Muscle layer of colon (tissue), 2 donors: ENCODE results near the gene PANK2.
"Not testable (repeated sequence)": the region's sequence is repeated elsewhere in the genome, so short reads cannot be mapped to it uniquely, and the experiment has no call there.

Experiments
- H3K27ac ChIP-seq: one replicate; pipeline ENCODE4 v1.7.0; 2013; ENCODE audit warnings: low read depth, mild to moderate bottlenecking, low read length, moderate library complexity
- H3K27me3 ChIP-seq, 2 donors: one replicate each; pipeline ENCODE4 v1.7.0; 2013; ENCODE audit warnings: low read length in 2 of 2, mild to moderate bottlenecking in 2 of 2; ENCODE audit not compliant: insufficient read depth in 2 of 2, control insufficient read depth in 1 of 2
- H3K36me3 ChIP-seq: one replicate; pipeline ENCODE4 v1.7.0; 2013; ENCODE audit warnings: mild to moderate bottlenecking, low read length; ENCODE audit not compliant: insufficient read depth
- H3K4me1 ChIP-seq: one replicate; pipeline ENCODE4 v1.7.0; 2013; ENCODE audit warnings: mild to moderate bottlenecking, low read length; ENCODE audit not compliant: insufficient read depth
- H3K4me3 ChIP-seq, 2 donors: one replicate each; pipeline ENCODE4 v1.7.0; 2013; ENCODE audit warnings: low read length in 2 of 2, low read depth in 1 of 2, mild to moderate bottlenecking in 1 of 2, moderate library complexity in 1 of 2
- H3K9ac ChIP-seq: one replicate; pipeline ENCODE4 v1.7.0; 2013; ENCODE audit warnings: low read length
- H3K9me3 ChIP-seq: one replicate; pipeline ENCODE4 v1.7.0; 2013; ENCODE audit warnings: mild to moderate bottlenecking, low read length
- donor health status: abdominal sarcoma.
- donor health status: Adenocarcinoma of cecum.

The PANK2 gene

DNA sequence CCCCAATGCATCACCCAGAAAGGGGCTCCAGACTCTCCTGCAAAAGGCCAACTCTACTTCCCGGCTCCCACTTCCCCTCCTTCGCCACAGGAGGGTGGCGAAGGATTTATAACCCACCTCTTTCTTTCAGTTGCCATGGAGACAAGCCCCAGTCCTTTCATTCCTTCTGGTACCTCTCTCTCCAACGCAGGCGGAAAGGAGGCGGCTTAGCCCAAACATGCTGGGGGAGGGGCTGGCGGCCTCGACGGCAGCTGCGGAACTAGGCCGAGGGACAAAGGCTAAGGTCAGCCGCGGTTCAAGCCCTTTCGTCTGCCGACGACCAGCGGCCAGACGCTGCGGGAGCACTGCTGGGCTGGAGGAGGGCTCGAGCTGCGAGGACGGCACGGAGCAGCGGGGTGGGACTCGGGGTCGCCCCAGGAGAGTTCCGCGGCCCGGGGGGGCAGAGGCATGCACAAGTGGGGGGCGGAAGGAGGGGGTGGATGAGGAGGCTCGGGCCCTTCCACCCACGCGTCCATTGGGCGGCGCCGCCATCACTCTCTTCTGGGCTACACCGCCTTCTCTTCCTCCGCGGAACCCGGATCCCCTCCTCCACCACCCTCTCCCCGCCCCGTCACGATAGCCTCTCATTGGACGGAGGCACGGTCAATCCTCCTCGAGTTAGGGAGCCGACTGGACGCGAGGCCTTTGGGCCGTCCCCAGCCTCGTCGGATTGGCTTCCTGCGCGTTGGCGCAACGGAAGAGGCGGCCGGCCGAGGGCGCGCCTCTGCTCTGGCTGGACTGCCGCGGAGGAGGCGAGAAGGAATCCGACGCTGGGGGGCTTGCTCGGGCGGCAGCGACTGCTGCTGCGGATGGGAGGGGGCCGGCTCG lies at the start of gene PANK2:
Gene PANK2 (plus strand): TSS at position 766 of the 867 bp plus-strand sequence.
- Histone ChIP-seq H3K36me3 (no peaks in the 10 kb centered on the region), H3K27ac (peak within 1 kb of the TSS; percentile 90), H3K9me3 (no peaks in the 10 kb centered on the region), H3K9ac (peak within 1 kb of the TSS; percentile 95), H3K4me1 (peaks cover 36% of the 10 kb centered on the region), H3K27me3 (no peaks in the 10 kb centered on the region), H3K4me3 (peak within 1 kb of the TSS; percentile 75 to 98)

DNA sequence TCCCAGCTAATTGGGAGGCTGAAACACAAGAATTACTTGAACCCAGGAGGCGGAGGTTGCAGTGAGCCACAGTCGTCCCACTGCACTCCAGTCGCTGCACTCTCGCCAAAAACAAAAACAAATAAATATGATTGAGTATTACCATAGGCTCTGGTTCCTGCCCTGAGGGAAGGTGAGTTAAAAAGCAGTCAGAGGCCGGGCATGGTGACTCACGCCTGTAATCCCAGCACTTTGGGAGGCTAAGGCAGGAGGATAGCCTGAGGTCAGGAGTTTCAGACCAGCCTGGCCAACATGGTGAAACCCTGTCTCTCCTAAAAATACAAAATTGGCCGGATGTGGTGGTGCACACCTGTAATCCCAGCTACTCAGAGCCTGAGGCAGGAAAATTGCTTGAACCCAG lies 49.0 kb upstream of the PANK2 start:
- not testable (repeated sequence) for H3K4me1 ChIP-seq, H3K36me3 ChIP-seq, H3K4me3 ChIP-seq, H3K9ac ChIP-seq, H3K27me3 ChIP-seq, H3K27ac ChIP-seq, H3K9me3 ChIP-seq

- no peaks in the 10 kb centered on the region for H3K36me3 ChIP-seq
- H3K4me3 ChIP-seq = no peak overlapping the region
- H3K27me3 ChIP-seq = no peaks in the 10 kb centered on the region
- H3K27ac ChIP-seq = no peak overlapping the region
- peaks cover 9% of the 10 kb centered on the region for H3K4me1 ChIP-seq
- H3K9ac ChIP-seq = no peak overlapping the region
- H3K9me3 ChIP-seq = no peaks in the 10 kb centered on the region
Observed at GRCh38 chr20:3842348-3842930, 46.7 kb upstream of the PANK2 start.

GRCh38 chr20:3843490-3843889 lies 45.7 kb upstream of the PANK2 start:
- Histone ChIP-seq H3K4me1 (peaks cover 19% of the 10 kb centered on the region), H3K4me3 (no peak overlapping the region), H3K36me3 (no peaks in the 10 kb centered on the region), H3K9me3 (no peaks in the 10 kb centered on the region), H3K27me3 (no peaks in the 10 kb centered on the region), H3K9ac (no peak overlapping the region), H3K27ac (no peak overlapping the region)

GRCh38 chr20:3843990-3844619 lies 45.1 kb upstream of the PANK2 start:
- H3K4me3 ChIP-seq, H3K36me3 ChIP-seq, H3K9ac ChIP-seq, H3K27ac ChIP-seq, H3K9me3 ChIP-seq, H3K27me3 ChIP-seq: not testable (repeated sequence)
- H3K4me1 ChIP-seq = peaks cover 21% of the 10 kb centered on the region

- no peaks in the 10 kb centered on the region for H3K36me3 ChIP-seq
- no peaks in the 10 kb centered on the region for H3K27me3 ChIP-seq
- peak overlapping the region; percentile 91 for H3K9ac ChIP-seq
- H3K27ac ChIP-seq = peak overlapping the region; percentile 92
- no peaks in the 10 kb centered on the region for H3K9me3 ChIP-seq
- H3K4me3 ChIP-seq = peak overlapping the region; percentile 82 to 90
- peaks cover 21% of the 10 kb centered on the region for H3K4me1 ChIP-seq
Observed at GRCh38 chr20:3846378-3846739, 42.8 kb upstream of the PANK2 start.

DNA sequence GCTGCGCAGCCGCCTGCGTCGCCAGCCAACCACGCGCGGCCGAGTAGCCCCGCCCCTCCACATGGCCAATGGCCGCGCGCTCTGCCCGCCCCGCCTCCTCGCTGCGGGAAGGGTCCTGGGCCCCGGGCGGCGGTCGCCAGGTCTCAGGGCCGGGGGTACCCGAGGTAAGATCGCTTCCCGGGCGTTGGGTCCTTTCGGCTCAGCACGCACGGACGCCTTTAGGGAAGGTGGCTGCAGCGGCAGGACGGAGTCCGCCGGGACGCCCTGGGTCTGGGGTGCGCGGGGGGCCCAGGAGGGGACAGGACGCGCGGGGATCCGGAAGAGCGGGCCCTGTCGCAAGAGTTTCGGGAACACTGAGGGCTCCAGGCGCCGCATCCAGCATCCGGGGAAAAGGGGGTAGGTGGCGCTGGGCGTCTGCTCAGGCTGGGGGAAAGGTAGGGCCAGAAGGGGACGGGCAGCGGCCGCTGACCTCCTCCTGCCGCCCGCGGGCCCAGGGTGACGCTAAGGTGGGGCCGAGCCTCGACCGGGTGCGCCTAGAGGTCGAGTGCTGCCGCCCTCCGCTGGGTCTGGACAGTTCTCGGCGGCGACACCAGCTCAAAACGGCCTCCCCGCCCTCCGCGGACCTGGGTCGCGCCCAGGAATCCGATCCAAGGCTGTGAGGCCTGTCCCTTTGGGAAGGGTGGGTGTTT lies 42.3 kb upstream of the PANK2 start, which contains the start of gene MAVS:
Gene MAVS (plus strand): TSS at position 95 of the 689 bp plus-strand sequence. CDS start 7,791 bp downstream, outside the sequence.
- Histone ChIP-seq H3K4me1 (peaks cover 21% of the 10 kb centered on the region), H3K9me3 (no peaks in the 10 kb centered on the region), H3K27ac (peak within 1 kb of the TSS; percentile 92), H3K4me3 (peak within 1 kb of the TSS; percentile 82 to 90), H3K27me3 (no peaks in the 10 kb centered on the region), H3K9ac (peak within 1 kb of the TSS; percentile 91), H3K36me3 (no peaks in the 10 kb centered on the region)

GRCh38 chr20:3847429-3847940 lies 41.7 kb upstream of the PANK2 start:
- Histone ChIP-seq H3K4me3 (peak overlapping the region; percentile 82 to 90), H3K9ac (peak overlapping the region; percentile 45), H3K27me3 (no peaks in the 10 kb centered on the region), H3K27ac (peak overlapping the region; percentile 92), H3K9me3 (no peaks in the 10 kb centered on the region), H3K36me3 (no peaks in the 10 kb centered on the region), H3K4me1 (peaks cover 21% of the 10 kb centered on the region)

DNA sequence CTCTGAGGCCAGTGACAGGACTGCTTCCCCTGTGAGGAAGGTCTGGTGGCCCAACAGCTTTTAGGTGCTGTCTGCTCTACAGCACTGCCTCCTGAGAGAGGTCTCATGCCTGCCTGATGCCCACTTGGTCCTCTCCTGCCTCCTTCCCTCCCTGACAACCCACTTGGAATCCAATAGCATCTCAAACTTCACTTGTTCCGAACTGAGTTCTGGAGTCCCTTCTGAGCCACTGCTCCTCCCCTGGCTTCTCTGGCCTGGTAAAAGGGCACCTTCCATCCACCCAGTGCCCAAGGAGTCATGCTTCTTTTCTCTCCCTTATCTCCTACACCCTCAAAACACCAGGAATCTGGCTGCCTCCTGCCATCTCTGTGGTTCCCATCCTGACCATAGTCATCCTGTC lies 40.6 kb upstream of the PANK2 start:
- Histone ChIP-seq H3K36me3 (no peaks in the 10 kb centered on the region), H3K27ac (no peak overlapping the region), H3K4me1 (peaks cover 21% of the 10 kb centered on the region)

GRCh38 chr20:3854462-3854871 lies 34.7 kb upstream of the PANK2 start:
- Histone ChIP-seq H3K36me3 (peaks cover 32% of the 10 kb centered on the region), H3K27me3 (no peaks in the 10 kb centered on the region), H3K4me1 (peaks cover 4% of the 10 kb centered on the region), H3K9me3 (no peaks in the 10 kb centered on the region), H3K9ac (no peak overlapping the region), H3K27ac (no peak overlapping the region), H3K4me3 (no peak overlapping the region)

More for the DNA sequence above, 40.6 kb upstream of the PANK2 start:
- Histone ChIP-seq H3K9ac (no peak overlapping the region), H3K27me3 (no peaks in the 10 kb centered on the region), H3K9me3 (no peaks in the 10 kb centered on the region), H3K4me3 (no peak overlapping the region)

DNA sequence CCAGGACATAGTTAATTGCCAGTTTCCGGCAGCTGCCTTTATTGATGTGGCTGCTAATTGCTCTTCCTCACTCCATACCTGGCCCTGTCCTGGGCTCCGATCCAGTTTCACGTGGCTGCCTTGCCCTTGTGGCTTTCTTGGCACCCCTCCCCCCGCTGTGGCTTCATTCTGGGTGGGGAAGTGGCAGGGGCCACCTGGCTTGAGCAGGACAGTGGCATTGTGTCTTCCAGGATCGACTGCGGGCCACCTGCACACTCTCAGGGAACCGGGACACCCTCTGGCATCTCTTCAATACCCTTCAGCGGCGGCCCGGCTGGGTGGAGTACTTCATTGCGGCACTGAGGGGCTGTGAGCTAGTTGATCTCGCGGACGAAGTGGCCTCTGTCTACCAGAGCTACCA lies 31.8 kb upstream of the PANK2 start:
- Histone ChIP-seq H3K4me1 (peaks cover 4% of the 10 kb centered on the region), H3K4me3 (no peak overlapping the region), H3K27ac (no peak overlapping the region), H3K9me3 (no peaks in the 10 kb centered on the region), H3K9ac (no peak overlapping the region), H3K36me3 (peaks cover 51% of the 10 kb centered on the region), H3K27me3 (no peaks in the 10 kb centered on the region)
